Neuronal stem cell (in vitro differentiated cells): ENCODE measurements around the gene LHFPL2.

Source experiments
- DNase-seq: peaks from one replicate; pipeline ENCODE4 v3.0.0-alpha.2; 2013; ENCODE audit warnings: low spot score
- H2AFZ ChIP-seq: one replicate; pipeline ENCODE4 v1.6.1; 2013; ENCODE audit warnings: mild to moderate bottlenecking, low read length, inconsistent platforms
- H2AK5ac ChIP-seq: 2 replicates; pipeline ENCODE4 v1.6.1; 2013; ENCODE audit warnings: low read depth, mild to moderate bottlenecking, inconsistent platforms, low read length, moderate library complexity, mixed read lengths
- H2BK120ac ChIP-seq: 2 replicates; pipeline ENCODE4 v1.6.1; 2013; ENCODE audit warnings: low read depth, mild to moderate bottlenecking, inconsistent platforms, low read length, moderate library complexity, mixed read lengths
- H2BK12ac ChIP-seq: one replicate; pipeline ENCODE4 v1.6.1; 2013; ENCODE audit warnings: low read length, inconsistent platforms
- H2BK15ac ChIP-seq: 2 replicates; pipeline ENCODE4 v1.6.1; 2013; ENCODE audit warnings: mild to moderate bottlenecking, low read length, inconsistent platforms, mixed read lengths
- H2BK5ac ChIP-seq: one replicate; pipeline ENCODE4 v1.6.1; 2013; ENCODE audit warnings: inconsistent platforms, mild to moderate bottlenecking, low read length, moderate library complexity
- H3K14ac ChIP-seq: one replicate; pipeline ENCODE4 v1.6.1; 2013; ENCODE audit warnings: low read length, inconsistent platforms
- H3K18ac ChIP-seq: 2 replicates; pipeline ENCODE4 v1.6.1; 2013; ENCODE audit warnings: low read length, inconsistent platforms
- H3K23ac ChIP-seq: 2 replicates; pipeline ENCODE4 v1.6.1; 2013; ENCODE audit warnings: low read depth, mild to moderate bottlenecking, mixed read lengths, low read length, inconsistent platforms; ENCODE audit not compliant: poor library complexity
- H3K27ac ChIP-seq: replicated peaks from 3 replicates; pipeline ENCODE4 v1.5.1; 2013; ENCODE audit warnings: low read length, inconsistent platforms
- H3K27me3 ChIP-seq, 3 experiments: 2 replicates each; pipeline ENCODE4 v1.6.1; 2013; ENCODE audit warnings: low read length in 3 of 3, mild to moderate bottlenecking in 2 of 3, inconsistent platforms in 1 of 3, low read depth in 1 of 3, mixed read lengths in 1 of 3, moderate library complexity in 1 of 3; ENCODE audit not compliant: control insufficient read depth in 3 of 3, insufficient read depth in 3 of 3
- H3K36me3 ChIP-seq, 2 donors: replicated peaks in 1 of 2; 2 replicates each; pipeline ENCODE4 v1.6.1; 2013; ENCODE audit warnings: low read length in 2 of 2; ENCODE audit not compliant: control insufficient read depth in 2 of 2, insufficient read depth in 2 of 2
- H3K4ac ChIP-seq: 2 replicates; pipeline ENCODE4 v1.6.1; 2013; ENCODE audit warnings: inconsistent platforms, mild to moderate bottlenecking, low read length, moderate library complexity
- H3K4me1 ChIP-seq, 2 donors: 1 replicate in 1 of 2; 2 replicates in 1 of 2; pipeline ENCODE4 v1.6.1; 2013; ENCODE audit warnings: low read length in 2 of 2, low read depth in 1 of 2; ENCODE audit not compliant: control insufficient read depth in 2 of 2, insufficient read depth in 1 of 2
- H3K4me2 ChIP-seq: one replicate; pipeline ENCODE4 v1.6.1; 2013; ENCODE audit warnings: mild to moderate bottlenecking, low read length, inconsistent platforms; ENCODE audit not compliant: insufficient read depth, poor library complexity, severe bottlenecking
- H3K4me3 ChIP-seq, 2 donors: 2 replicates each; pipeline ENCODE4 v1.5.1; 2013; ENCODE audit warnings: low read length in 2 of 2, mild to moderate bottlenecking in 2 of 2, inconsistent platforms in 1 of 2, moderate library complexity in 1 of 2
- H3K79me1 ChIP-seq: one replicate; pipeline ENCODE4 v1.6.1; 2013; ENCODE audit warnings: low read depth, mild to moderate bottlenecking, inconsistent platforms, low read length, moderate library complexity
- H3K9ac ChIP-seq: one replicate; pipeline ENCODE4 v1.6.1; 2013; ENCODE audit warnings: mild to moderate bottlenecking, low read depth, low read length, inconsistent platforms; ENCODE audit not compliant: poor library complexity
- H3K9me3 ChIP-seq, 2 donors: replicated peaks in 1 of 2; 2 replicates each; pipeline versions ENCODE3 to v1.6.1; 2013; ENCODE audit warnings: low read length in 2 of 2, mild to moderate bottlenecking in 2 of 2, inconsistent platforms in 1 of 2, low read depth in 1 of 2, mixed read lengths in 1 of 2, moderate library complexity in 1 of 2; ENCODE audit not compliant: control insufficient read depth in 2 of 2, insufficient read depth in 1 of 2
- H4K8ac ChIP-seq: one replicate; pipeline ENCODE4 v1.6.1; 2013; ENCODE audit warnings: low read depth, mild to moderate bottlenecking, inconsistent platforms, low read length, moderate library complexity
- H4K91ac ChIP-seq: one replicate; pipeline ENCODE4 v1.6.1; 2013; ENCODE audit warnings: low read length, low read depth, mild to moderate bottlenecking, inconsistent platforms; ENCODE audit not compliant: poor library complexity
- WGBS, 2 donors: extraction: QIAGEN DNeasy Blood & Tissue Kit; methylation state at CpG; one replicate each; pipeline ENCODE4 v1.1.7; 2013; ENCODE audit warnings: missing lambda C conversion rate in 2 of 2, mixed read lengths in 1 of 2; ENCODE audit not compliant: insufficient read length in 2 of 2, insufficient replicate concordance in 1 of 2; ENCODE audit errors: extremely low coverage in 2 of 2; 5-methylcytosine and 5-hydroxymethylcytosine counted together

Gene LHFPL2

GRCh38 chr5:78560000-78560855, 88.3 kb downstream of the LHFPL2 start:
- H3K79me1 ChIP-seq, result no peaks in the 10 kb centered on the region
- H3K4me3 ChIP-seq, result no peak overlapping the region
- no peak overlapping the region for H3K4ac ChIP-seq
- no peak overlapping the region for H3K18ac ChIP-seq
- no peak overlapping the region for H3K14ac ChIP-seq
- no peaks in the 10 kb centered on the region for H3K27me3 ChIP-seq
- H3K27ac ChIP-seq, result no peak overlapping the region
- H2AFZ ChIP-seq, result no peak overlapping the region
- peaks cover 0 to 11% of the 10 kb centered on the region in 2 donors for H3K36me3 ChIP-seq
- no peaks in the 10 kb centered on the region for H3K9me3 ChIP-seq
- no CpG with 5 or more reads among the region's 6 CpGs for WGBS, 2 donors
- H2AK5ac ChIP-seq, result no peak overlapping the region
- H4K91ac ChIP-seq, result no peak overlapping the region
- no peak overlapping the region for H2BK15ac ChIP-seq
- H2BK120ac ChIP-seq, result no peak overlapping the region
- no peak for DNase-seq
- H2BK5ac ChIP-seq, result no peak overlapping the region
- no peak overlapping the region for H4K8ac ChIP-seq
- H3K4me1 ChIP-seq, result peaks cover 0 to 2% of the 10 kb centered on the region in 2 donors
- no peak overlapping the region for H3K4me2 ChIP-seq
- no peak overlapping the region for H3K23ac ChIP-seq
- H2BK12ac ChIP-seq, result no peak overlapping the region
- H3K9ac ChIP-seq, result no peak overlapping the region

DNA sequence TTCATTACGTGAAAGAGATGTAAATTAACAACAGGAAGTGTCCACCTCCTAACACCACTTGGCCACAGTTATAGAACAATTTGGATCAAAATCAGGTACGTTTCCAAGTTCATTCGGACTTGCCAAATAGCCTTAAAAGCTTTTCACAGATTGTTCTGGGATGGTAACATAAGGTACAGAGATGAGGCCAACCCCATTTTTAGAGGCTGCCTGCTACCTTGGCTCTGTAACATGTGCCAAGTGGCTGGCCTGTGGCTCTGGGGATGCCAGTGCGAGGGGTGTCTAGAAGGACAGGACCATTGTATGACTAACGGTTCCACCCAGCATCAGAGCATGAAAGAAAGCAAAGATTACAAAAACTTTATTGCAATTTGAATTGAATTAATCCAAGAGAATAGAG, 91.0 kb downstream of the LHFPL2 start:
- Histone ChIP-seq H3K23ac (no peak overlapping the region), H3K14ac (no peak overlapping the region), H3K4ac (no peak overlapping the region), H3K4me3 (no peak overlapping the region), H2BK15ac (no peak overlapping the region), H2BK120ac (no peak overlapping the region), H3K4me2 (no peak overlapping the region), H2BK12ac (no peak overlapping the region), H2AK5ac (no peak overlapping the region), H3K9me3 (no peaks in the 10 kb centered on the region), H3K27me3 (no peaks in the 10 kb centered on the region), H2BK5ac (no peak overlapping the region), H3K18ac (no peak overlapping the region), H2AFZ (no peak overlapping the region), H3K79me1 (peaks cover 4% of the 10 kb centered on the region), H4K8ac (no peak overlapping the region), H4K91ac (no peak overlapping the region), H3K4me1 (peaks cover 0 to 2% of the 10 kb centered on the region in 2 donors), H3K36me3 (peaks cover 0 to 1% of the 10 kb centered on the region in 2 donors), H3K9ac (no peak overlapping the region), H3K27ac (no peak overlapping the region)
- no peak for DNase-seq
- no CpG with 5 or more reads among the region's 5 CpGs for WGBS, 2 donors

- H3K79me1 ChIP-seq, result peaks cover 4% of the 10 kb centered on the region
- WGBS, 2 donors, result no CpG with 5 or more reads among the region's 1 CpG
Observed at GRCh38 chr5:78555870-78556269, 92.7 kb downstream of the LHFPL2 start.

DNA sequence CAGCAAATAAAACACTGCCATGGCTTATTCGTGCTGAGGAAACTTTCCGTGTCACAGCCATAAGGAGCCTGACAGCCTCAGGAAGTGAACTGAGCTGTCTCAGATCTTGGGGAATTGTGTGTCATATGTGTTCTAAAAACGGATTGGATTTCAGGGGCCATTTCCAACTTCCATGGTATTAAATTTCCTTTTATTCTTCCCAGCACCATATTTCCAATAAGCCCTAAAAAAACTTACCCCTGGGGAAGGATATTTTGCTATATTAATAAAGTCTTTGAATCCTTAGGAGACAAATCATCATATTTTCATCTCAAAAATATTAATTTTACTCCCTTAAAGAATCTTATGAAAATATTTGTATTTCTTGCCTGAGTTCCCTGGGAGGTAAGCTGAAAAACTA, 93.9 kb downstream of the LHFPL2 start:
- H3K14ac ChIP-seq, result no peak overlapping the region
- no peak overlapping the region for H3K4me3 ChIP-seq
- DNase-seq, result no peak
- no peak overlapping the region for H3K4ac ChIP-seq
- H3K4me2 ChIP-seq, result no peak overlapping the region
- no peak overlapping the region for H3K23ac ChIP-seq
- H4K91ac ChIP-seq, result no peak overlapping the region
- H3K4me1 ChIP-seq, result no peaks in the 10 kb centered on the region
- H4K8ac ChIP-seq, result no peak overlapping the region
- H3K27me3 ChIP-seq, result no peaks in the 10 kb centered on the region
- peaks cover 2 to 6% of the 10 kb centered on the region in 2 donors for H3K9me3 ChIP-seq
- H2BK120ac ChIP-seq, result no peak overlapping the region
- H3K36me3 ChIP-seq, result peaks cover 0 to 1% of the 10 kb centered on the region in 2 donors
- no peak overlapping the region for H2BK15ac ChIP-seq
- no peak overlapping the region for H2AK5ac ChIP-seq
- WGBS, 2 donors, result no CpG with 5 or more reads among the region's 3 CpGs
- no peak overlapping the region for H3K9ac ChIP-seq
- H3K79me1 ChIP-seq, result peaks cover 4% of the 10 kb centered on the region
- no peak overlapping the region for H2BK5ac ChIP-seq
- H3K27ac ChIP-seq, result no peak overlapping the region
- no peak overlapping the region for H2BK12ac ChIP-seq
- H2AFZ ChIP-seq, result no peak overlapping the region
- no peak overlapping the region for H3K18ac ChIP-seq

More at GRCh38 chr5:78555870-78556269, 92.7 kb downstream of the LHFPL2 start:
- Histone ChIP-seq H2AFZ (no peak overlapping the region), H2BK5ac (no peak overlapping the region), H2BK15ac (no peak overlapping the region), H3K9me3 (peaks cover 0 to 2% of the 10 kb centered on the region in 2 donors), H3K4me1 (no peaks in the 10 kb centered on the region), H4K91ac (no peak overlapping the region), H3K36me3 (peaks cover 0 to 1% of the 10 kb centered on the region in 2 donors), H3K4ac (no peak overlapping the region), H3K23ac (no peak overlapping the region), H3K4me3 (no peak overlapping the region), H3K27ac (no peak overlapping the region), H3K27me3 (no peaks in the 10 kb centered on the region), H2BK120ac (no peak overlapping the region), H2AK5ac (no peak overlapping the region), H3K4me2 (no peak overlapping the region), H3K18ac (no peak overlapping the region), H2BK12ac (no peak overlapping the region), H3K14ac (no peak overlapping the region), H4K8ac (no peak overlapping the region), H3K9ac (no peak overlapping the region)
- no peak for DNase-seq
